K562 (cell line): ENCODE measurements around the gene IFI30. TPM values are rescaled to one million over a fixed set of nuclear protein-coding genes. Genes with fewer than 3 reads are reported as not detected.

ENCODE experiments used
- ATAC-seq: fragments of 200-7000 bp; cut with Tn5 transposase; 3 replicates; pipeline ENCODE4 v1.9.1; 2020; ENCODE audit warnings: moderate library complexity
- BruUV-seq: library from RNA; stranded (reverse); fragments of 400-500 nt; replicated peaks from 2 replicates; lab custom pipeline; 2021; lab: Mats Ljungman, UMichigan
- CTCF ChIA-PET: fragments of 300-600 bp; formaldehyde crosslinking; extraction: SDS; loops from one replicate; lab custom pipeline; 2021; ENCODE audit warnings: low intra/inter-chr PET ratio; lab: Yijun Ruan, JAX
- POLR2A ChIA-PET: fragments of 300-600, 350-650 bp; sonication (Branson Sonifier 250); formaldehyde crosslinking; extraction: SDS; loops from one replicate; lab custom pipeline; 2021; ENCODE audit warnings: antibody characterized with exemption, inconsistent platforms; lab: Yijun Ruan, JAX
- DNase-seq, 4 experiments: peaks; one replicate each; pipeline versions ENCODE4 v3.0.0 to v3.0.0-alpha.2; 2011 to 2018; ENCODE audit warnings: low spot score in 3 of 4, mixed read lengths in 3 of 4; ENCODE audit errors: extremely low read depth in 1 of 4
- FAIRE-seq: peaks from 2 replicates; lab custom pipeline; 2011; peaks lifted over from hg19 to GRCh38; lab: Jason Lieb, UNC
- H2AFZ ChIP-seq: 2 replicates; pipeline ENCODE4 v1.6.0; 2011; ENCODE audit warnings: low read depth, low read length, control low read depth, inconsistent platforms
- H3K27ac ChIP-seq: fragments of 200-600 bp; 3 replicates; pipeline ENCODE4 v1.8.0; 2011; ENCODE audit warnings: low read depth, mild to moderate bottlenecking, control low read depth, inconsistent platforms, low read length, moderate library complexity, mixed read lengths; ENCODE audit errors: extremely low read depth
- H3K27me3 ChIP-seq, 2 experiments: fragments of 300-600 bp in 1 of 2; 2 replicates in 1 of 2; 3 replicates in 1 of 2; pipeline versions ENCODE4 v1.6.0 to v1.8.0; 2011; ENCODE audit warnings: inconsistent platforms in 2 of 2, low read length in 2 of 2, mild to moderate bottlenecking in 1 of 2, mixed read lengths in 1 of 2, moderate library complexity in 1 of 2; ENCODE audit not compliant: control insufficient read depth in 2 of 2, insufficient read depth in 2 of 2
- H3K36me3 ChIP-seq: fragments of 300-600 bp; 3 replicates; pipeline ENCODE4 v1.8.0; 2011; ENCODE audit warnings: mild to moderate bottlenecking, low read length, inconsistent platforms; ENCODE audit not compliant: control insufficient read depth, insufficient read depth
- H3K4me1 ChIP-seq, 2 experiments: fragments of 200-600 bp in 1 of 2; replicated peaks in 1 of 2; 2 replicates in 1 of 2; 3 replicates in 1 of 2; pipeline versions ENCODE4 v1.5.1 to v1.8.0; 2011; ENCODE audit warnings: inconsistent platforms in 2 of 2, low read length in 2 of 2, mild to moderate bottlenecking in 1 of 2, mixed read lengths in 1 of 2, moderate library complexity in 1 of 2; ENCODE audit not compliant: control insufficient read depth in 2 of 2, insufficient read depth in 2 of 2
- H3K4me2 ChIP-seq: 2 replicates; pipeline ENCODE4 v1.6.1; 2011; ENCODE audit warnings: low read length, control low read depth, inconsistent platforms, mixed read lengths; ENCODE audit not compliant: insufficient read depth
- H3K4me3 ChIP-seq: fragments of 200-600 bp; sonication (generic), shearing (Covaris generic); 2 replicates; pipeline ENCODE4 v1.5.1; 2016; ENCODE audit warnings: control low read depth, inconsistent platforms
- H3K79me2 ChIP-seq: fragments of 200-600 bp; 3 replicates; pipeline ENCODE4 v1.8.0; 2011; ENCODE audit warnings: low read length, inconsistent platforms; ENCODE audit not compliant: control insufficient read depth, insufficient read depth
- H3K9ac ChIP-seq, 2 experiments: 2 replicates each; pipeline versions ENCODE4 v1.6.0 to v1.6.1; 2011; ENCODE audit warnings: low read depth in 2 of 2, low read length in 2 of 2, control low read depth in 1 of 2, inconsistent platforms in 1 of 2, mild to moderate bottlenecking in 1 of 2, mixed read lengths in 1 of 2; ENCODE audit not compliant: insufficient read depth in 1 of 2
- H3K9me1 ChIP-seq: one replicate; pipeline ENCODE4 v1.6.0; 2011; ENCODE audit warnings: inconsistent platforms, mild to moderate bottlenecking, low read length, moderate library complexity; ENCODE audit not compliant: control insufficient read depth, insufficient read depth
- H3K9me3 ChIP-seq: replicated peaks from 2 replicates; pipeline ENCODE4 v1.5.1; 2011; ENCODE audit warnings: low read depth, low read length, inconsistent platforms; ENCODE audit not compliant: control insufficient read depth, insufficient read depth
- H4K20me1 ChIP-seq: replicated peaks from 2 replicates; pipeline ENCODE4 v1.6.1; 2011; ENCODE audit warnings: low read length, inconsistent platforms, mixed read lengths; ENCODE audit not compliant: control insufficient read depth, insufficient read depth
- BRD4 ChIP-seq: fragments of 200-600 bp; sonication (generic); IDR thresholded peaks from 2 replicates; pipeline ENCODE4 v1.6.1; 2017; ENCODE audit warnings: inconsistent platforms
- E2F1 ChIP-seq: sonication (generic); formaldehyde crosslinking; IDR thresholded peaks from 2 replicates; pipeline ENCODE4 v1.8.1; 2023; ENCODE audit warnings: mild to moderate bottlenecking, missing genetic modification reagents, moderate library complexity
- E2F6 ChIP-seq, 2 experiments: IDR thresholded peaks; 2 replicates each; pipeline ENCODE4 v1.6.1; 2011; ENCODE audit warnings: borderline replicate concordance in 1 of 2, control low read depth in 1 of 2, low read depth in 1 of 2, low read length in 1 of 2, mild to moderate bottlenecking in 1 of 2, mixed read lengths in 1 of 2, moderate library complexity in 1 of 2; ENCODE audit not compliant: insufficient read depth in 1 of 2, insufficient read length in 1 of 2, poor library complexity in 1 of 2, severe bottlenecking in 1 of 2; ENCODE audit errors: extremely low read depth in 1 of 2
- HDAC1 ChIP-seq, 2 experiments: fragments of 450-650 bp; IDR thresholded peaks; 2 replicates each; pipeline ENCODE4 v1.6.1; 2016 to 2017; ENCODE audit warnings: inconsistent platforms in 1 of 2, mild to moderate bottlenecking in 1 of 2, moderate library complexity in 1 of 2
- HNRNPH1 ChIP-seq: fragments of 200-400 bp; formaldehyde crosslinking; optimal IDR thresholded peaks from 2 replicates; pipeline ENCODE3; 2017; ENCODE audit warnings: low read depth, mild to moderate bottlenecking, low read length, moderate library complexity
- HNRNPLL ChIP-seq: fragments of 200-400 bp; formaldehyde crosslinking; IDR thresholded peaks from 2 replicates; pipeline ENCODE4 v1.6.1; 2017; ENCODE audit warnings: low read length, low read depth, mild to moderate bottlenecking; ENCODE audit not compliant: poor library complexity, severe bottlenecking
- MCM7 ChIP-seq, 2 experiments: fragments of 450-650 bp; IDR thresholded peaks; 2 replicates each; pipeline ENCODE4 v1.6.1; 2016 to 2018
- SIN3A ChIP-seq, 2 experiments: fragments of 150-350 bp in 1 of 2; IDR thresholded peaks; 2 replicates each; pipeline ENCODE4 v1.6.1; 2011 to 2016; ENCODE audit warnings: borderline replicate concordance in 2 of 2, low read depth in 2 of 2, low read length in 2 of 2, mild to moderate bottlenecking in 2 of 2, moderate library complexity in 2 of 2; ENCODE audit not compliant: control insufficient read depth in 1 of 2
- STAT5B ChIP-seq: fragments of 250-450 bp; sonication (Bioruptor Pico); IDR thresholded peaks from 2 replicates; pipeline ENCODE4 v1.8.0; 2021; ENCODE audit warnings: mild to moderate bottlenecking, inconsistent platforms
- ZBTB7A ChIP-seq: IDR thresholded peaks from 2 replicates; pipeline ENCODE4 v1.6.1; 2011; ENCODE audit warnings: low read depth, mild to moderate bottlenecking, low read length, moderate library complexity, borderline replicate concordance; ENCODE audit not compliant: control insufficient read depth
- ZNF263 ChIP-seq: sonication (generic); formaldehyde crosslinking; IDR thresholded peaks from 2 replicates; pipeline ENCODE4 v1.8.0; 2022; ENCODE audit warnings: mild to moderate bottlenecking, missing genetic modification reagents, borderline replicate concordance
- ZNF507 ChIP-seq: conservative IDR thresholded peaks from 2 replicates; pipeline ENCODE4 v1.6.1; 2017; ENCODE audit warnings: missing genetic modification characterization, missing compliant biosample characterization
- ZNF584 ChIP-seq: fragments of 200-800 bp; sonication (Bioruptor generic); IDR thresholded peaks from 2 replicates; pipeline ENCODE4 v1.6.1; 2016; ENCODE audit warnings: low read depth, mild to moderate bottlenecking, missing genetic modification characterization, missing compliant biosample characterization
- WGBS: fragments of 100-300 bp; shearing (Covaris generic); methylation state at CpG from one replicate; pipeline ENCODE4 v1.1.6; 2016; ENCODE audit warnings: low coverage, mixed read lengths; ENCODE audit not compliant: insufficient coverage; ENCODE audit errors: missing lambda C conversion rate; 5-methylcytosine and 5-hydroxymethylcytosine counted together
- in situ Hi-C: fragments of 300-500 bp; cut with MboI; formaldehyde crosslinking; loops from 4 replicates; pipeline ENCODE4 v1.15.0; 2018; ENCODE audit warnings: inconsistent platforms, mixed read lengths
- intact Hi-C: fragments of 100-400 bp; cut with micrococcal nuclease; formaldehyde crosslinking; loops from 2 replicates; pipeline ENCODE4 v1.14.2; 2022
- polyA plus RNA-seq, 8 experiments: library from polyadenylated mRNA; depleted of rRNA in 4 of 8; stranded (reverse) in 5 of 8; unstranded in 3 of 8; fragments of >200 nt; fragmentation: Nextera tagmentation in 2 of 8; fragmentation: Illumina TruSeq in 1 of 8; extraction: Ambion mirVana in 2 of 8; extraction: Trizol in 1 of 8; gene quantifications; 2 replicates each; pipeline versions ENCODE4 v1.2.1 to v1.2.3, GENCODE V29; 2011 to 2014; ENCODE audit warnings: inconsistent platforms in 1 of 8, missing spikeins in 1 of 8
- total RNA-seq, 7 experiments: library from RNA; depleted of rRNA in 6 of 7; stranded (reverse); fragments of >200 nt in 6 of 7; fragmentation: Illumina TruSeq in 2 of 7; extraction: Trizol in 2 of 7; gene quantifications; 2 replicates each; pipeline versions ENCODE4 v1.2.1 to v1.2.3, GENCODE V29; 2011 to 2021; ENCODE audit warnings: low replicate concordance in 1 of 7
- TF ChIP-seq, protein P1 (sequence below): fragments of 450-650 bp; formaldehyde crosslinking; IDR thresholded peaks from 2 replicates; pipeline ENCODE4 v1.4.0; 2020; ENCODE audit warnings: mild to moderate bottlenecking, moderate library complexity

IFI30 gene
- total and polyA plus RNA-seq, 9 of the 15 experiments (the other 6 are each of a cell fraction or from before 2014, with no cell fraction given), result 63.7 to 430 (median 109) TPM

DNA sequence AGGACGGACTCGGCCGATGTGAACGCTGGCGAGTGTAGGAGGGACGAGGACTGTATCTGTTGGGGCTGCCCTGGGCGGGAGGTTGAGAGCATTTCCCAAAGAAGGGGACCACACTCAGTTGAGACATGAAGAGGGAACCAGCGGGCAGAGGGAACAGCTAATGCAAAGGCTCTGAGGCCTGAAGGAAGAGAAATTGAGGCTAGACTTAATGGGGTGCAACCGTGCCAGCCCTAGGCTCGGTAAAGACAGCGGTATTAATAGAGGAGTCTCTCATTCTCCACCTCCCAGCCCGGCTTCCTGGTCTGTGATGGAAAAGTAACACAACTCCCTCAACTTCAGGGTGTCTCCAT is 20.5 kb downstream of the IFI30 start (continued):
- TF ChIP-seq E2F6 (IDR thresholded peaks at IDR 0.05; ENCODE audit: borderline replicate concordance in 1 of 2, extremely low read depth in 1 of 2, insufficient read depth in 1 of 2, insufficient read length in 1 of 2, low read depth in 1 of 2, low read length in 1 of 2, poor library complexity in 1 of 2, severe bottlenecking in 1 of 2) (peak in 1 of 2 experiments; percentile 22), SIN3A (IDR thresholded peaks at IDR 0.05; ENCODE audit: borderline replicate concordance in 2 of 2, control insufficient read depth in 1 of 2, low read depth in 2 of 2, low read length in 2 of 2) (peak; percentile 20 to 67; a peak in 2 of 4 replicates)

DNA sequence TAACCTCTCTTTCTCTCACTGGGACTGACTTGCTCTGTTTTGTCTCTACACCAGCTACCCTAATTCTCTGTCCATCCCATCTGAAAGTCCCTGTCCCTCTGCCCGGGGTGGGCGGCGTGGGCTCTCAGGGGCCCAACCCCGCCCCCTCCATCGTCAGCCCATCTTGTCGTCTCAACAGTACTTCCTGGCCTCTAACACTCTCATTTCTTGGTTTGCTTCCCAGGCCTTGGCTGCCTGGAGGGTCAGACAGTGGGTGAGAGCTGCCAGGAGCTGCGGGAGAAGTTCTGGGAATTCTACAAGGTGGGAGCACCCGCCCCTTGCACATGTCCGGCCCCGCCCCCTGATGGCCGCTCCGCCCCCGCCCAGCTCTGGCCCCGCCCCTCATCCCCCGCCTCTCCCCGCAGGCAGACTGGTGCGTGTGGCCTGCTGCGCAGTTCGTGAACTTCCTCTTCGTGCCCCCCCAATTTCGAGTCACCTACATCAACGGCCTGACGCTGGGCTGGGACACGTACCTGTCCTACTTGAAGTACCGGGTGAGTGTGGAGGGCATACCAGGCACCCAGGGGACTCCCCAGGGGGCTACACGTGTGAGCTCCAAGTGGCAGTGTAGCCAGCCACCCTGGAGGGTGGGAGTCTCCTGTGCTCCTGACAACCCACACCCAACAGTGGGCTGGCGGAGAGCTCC is 21.1 kb downstream of the IFI30 start:
- peak; percentile 60 for FAIRE-seq
- intact Hi-C loops (no loop called here), in situ Hi-C loops (no loop called here)
- H3K27me3 ChIP-seq, result no peaks in the 10 kb centered on the region
- peak; percentile 47 for ATAC-seq
- no TSS peak for BruUV-seq
- no peaks in the 10 kb centered on the region for H3K9me3 ChIP-seq
- H3K4me3 ChIP-seq, result peak overlapping the region; percentile 89
- peak overlapping the region; percentile 94 for H3K4me2 ChIP-seq
- ChIA-PET POLR2A (interaction anchor here (0.6 to 2.3 kb wide), 5 partner anchors 10 to 988 kb away, joined by 3 to 11 read pairs (median 3); no protein-coding TSS in a partner anchor), CTCF (no interaction called here)
- peaks cover 42% of the 10 kb centered on the region; the same call in 2 of the 3 replicates for H3K36me3 ChIP-seq
- 12% methylated on average over 17 of the region's 27 CpGs for WGBS
- peak; percentile 70 to 86 (median 82) for DNase-seq
- peak overlapping the region; percentile 81 for H2AFZ ChIP-seq
- peaks cover 17 to 43% of the 10 kb centered on the region in 2 experiments; a peak in 4 of 5 replicates for H3K4me1 ChIP-seq
- H3K79me2 ChIP-seq, result peaks cover 18% of the 10 kb centered on the region
- H3K9me1 ChIP-seq, result no peaks in the 10 kb centered on the region
- H3K9ac ChIP-seq, result peak overlapping the region; percentile 69 to 96
- peak overlapping the region; percentile 80 for H3K27ac ChIP-seq
- H4K20me1 ChIP-seq, result peaks cover 6% of the 10 kb centered on the region; the same call in 1 of the 2 replicates
- no peak for TF ChIP-seq ZNF263 (CRISPR knock-in tag)
- TF ChIP-seq, protein P1, sequence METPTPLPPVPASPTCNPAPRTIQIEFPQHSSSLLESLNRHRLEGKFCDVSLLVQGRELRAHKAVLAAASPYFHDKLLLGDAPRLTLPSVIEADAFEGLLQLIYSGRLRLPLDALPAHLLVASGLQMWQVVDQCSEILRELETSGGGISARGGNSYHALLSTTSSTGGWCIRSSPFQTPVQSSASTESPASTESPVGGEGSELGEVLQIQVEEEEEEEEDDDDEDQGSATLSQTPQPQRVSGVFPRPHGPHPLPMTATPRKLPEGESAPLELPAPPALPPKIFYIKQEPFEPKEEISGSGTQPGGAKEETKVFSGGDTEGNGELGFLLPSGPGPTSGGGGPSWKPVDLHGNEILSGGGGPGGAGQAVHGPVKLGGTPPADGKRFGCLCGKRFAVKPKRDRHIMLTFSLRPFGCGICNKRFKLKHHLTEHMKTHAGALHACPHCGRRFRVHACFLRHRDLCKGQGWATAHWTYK (CRISPR knock-in tag), result no peak
- no peak for TF ChIP-seq HNRNPLL
- no peak for TF ChIP-seq MCM7 (IDR thresholded peaks at IDR 0.05)
- TF ChIP-seq HNRNPH1, result no peak
- no peak for TF ChIP-seq BRD4
- TF ChIP-seq E2F1 (CRISPR knock-in tag), result no peak
- TF ChIP-seq STAT5B, result no peak
- TF ChIP-seq SIN3A (IDR thresholded peaks at IDR 0.05; ENCODE audit: borderline replicate concordance in 2 of 2, control insufficient read depth in 1 of 2, low read depth in 2 of 2, low read length in 2 of 2), result 0 out of 4 replicates have a peak, but pooled peaks of 1 of the 2 experiments have one; percentile 47
- TF ChIP-seq ZNF584, result no peak
- peak; percentile 43; the same call in 1 of the 2 replicates for TF ChIP-seq ZBTB7A
- peak in 1 of 2 experiments; percentile 47; a peak in 2 of 4 replicates for TF ChIP-seq HDAC1 (IDR thresholded peaks at IDR 0.05)
- TF ChIP-seq ZNF507, result no peak
